Immature natural killer cell (primary cell): ENCODE results near the gene CCDC198. TPM values are rescaled to one million over a fixed set of nuclear protein-coding genes. Genes with fewer than 3 reads are reported as not detected.

Experiments used
- polyA plus RNA-seq, 3 donors: library from polyadenylated mRNA; unstranded; fragments of 300-500 nt; fragmentation: Illumina TruSeq; gene quantifications; one replicate each; pipeline ENCODE4 v1.2.3, GENCODE V29; 2021

Gene CCDC198
- polyA plus RNA-seq, 3 donors from 2014 or later = not detected

Other genes with a start within 250 kb of the CCDC198 start
- gene EXOC5, start 225.0 kb downstream of the CCDC198 start, polyA plus RNA-seq = 10 to 100 TPM; 46.4 to 69.3 (median 59.6) TPM
- 10 to 100 TPM; 27.2 to 52.0 (median 42.7) TPM for gene AP5M1, start 224.9 kb downstream of the CCDC198 start, polyA plus RNA-seq
- 10 to 100 TPM in 2 of 3 donors, 1 to 10 TPM in 1; 7.0 to 12.4 (median 11.1) TPM for gene NAA30, start 103.3 kb downstream of the CCDC198 start, polyA plus RNA-seq